WI38 (cell line): ENCODE measurements around the gene EFR3B.

Experiments used
- H3K4me3 ChIP-seq: 2 replicates; pipeline ENCODE4 v1.5.1; 2011; ENCODE audit warnings: low read depth, mild to moderate bottlenecking, control low read depth, low read length
- CTCF ChIP-seq: IDR thresholded peaks from 2 replicates; pipeline ENCODE4 v1.5.1; 2012; ENCODE audit warnings: low read depth, mild to moderate bottlenecking, control low read depth, low read length

EFR3B gene

DNA sequence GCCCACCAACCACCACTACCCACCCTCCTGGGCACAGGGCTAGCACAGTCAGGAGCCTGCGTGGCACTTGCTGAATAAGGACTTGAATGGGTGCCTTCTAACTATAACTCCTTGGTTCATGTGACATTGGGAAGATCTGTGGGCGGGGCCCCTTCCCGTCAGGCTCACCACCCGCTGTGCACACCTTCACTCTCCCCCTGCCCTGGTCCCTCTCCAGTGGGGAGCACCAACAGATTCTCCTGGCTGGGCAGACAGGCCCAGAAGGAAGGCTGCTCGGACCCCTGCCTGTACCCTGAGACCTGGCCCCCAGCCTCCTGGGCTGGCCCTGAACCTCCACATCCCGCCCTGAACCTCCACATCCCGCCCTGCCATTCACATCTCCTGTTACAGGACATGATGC lies 159.9 kb downstream of the EFR3B start:
- no peak overlapping the region for H3K4me3 ChIP-seq
- no peak for TF ChIP-seq CTCF

DNA sequence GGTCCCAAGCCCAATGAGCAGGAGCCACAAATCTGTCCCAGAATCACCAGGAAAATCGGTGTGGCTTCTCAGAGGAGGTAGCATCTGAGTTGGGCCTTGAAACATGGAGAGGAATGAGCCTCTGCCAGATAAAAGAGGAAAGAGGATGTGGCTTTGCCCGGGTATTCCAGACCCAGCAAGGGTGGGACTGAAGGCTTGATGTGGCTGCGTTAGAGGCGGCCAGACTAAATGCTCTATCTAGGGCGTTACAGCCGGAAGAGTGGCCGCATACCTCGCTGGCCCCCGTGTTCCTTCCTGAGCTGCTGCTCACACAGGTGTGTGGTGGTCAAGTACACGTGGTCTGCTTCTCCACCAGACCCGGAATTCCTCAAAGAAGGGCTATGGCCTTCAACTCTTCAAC lies 160.4 kb downstream of the EFR3B start:
- TF ChIP-seq CTCF: no peak
- no peak overlapping the region for H3K4me3 ChIP-seq

- no peak overlapping the region for H3K4me3 ChIP-seq
- no peak for TF ChIP-seq CTCF
Observed at GRCh38 chr2:25204190-25204838, 162.4 kb downstream of the EFR3B start.

DNA sequence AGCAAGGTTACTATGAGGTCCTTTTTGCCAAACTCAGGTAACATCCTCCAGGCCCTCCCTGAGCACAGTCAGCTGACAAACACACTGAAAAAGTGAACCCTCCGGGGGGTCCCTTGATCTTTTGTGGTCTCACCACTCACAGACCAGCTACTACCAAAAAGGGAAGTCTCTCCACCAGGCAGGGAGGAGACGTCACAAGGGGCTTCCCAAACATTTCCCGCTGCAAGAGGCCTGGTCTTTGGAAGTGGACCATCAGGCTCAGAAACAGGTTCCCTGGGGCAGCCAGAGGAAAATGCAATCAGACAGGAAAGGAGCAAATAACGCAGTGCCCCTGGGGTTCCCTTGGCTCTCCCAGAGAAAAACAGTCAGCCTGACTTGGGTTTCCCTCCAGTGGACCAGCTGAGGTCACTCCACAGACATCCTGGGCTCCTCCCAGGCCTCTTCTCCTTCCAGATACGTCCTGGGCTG lies 165.2 kb downstream of the EFR3B start:
- H3K4me3 ChIP-seq: no peak overlapping the region
- TF ChIP-seq CTCF: no peak
